ENCODE measurements around the gene ASTN1.

GRCh38 chr1:176884911-176885310 is 279.6 kb downstream of the ASTN1 start:
- no peak for TF ChIP-seq EZH2 (IDR thresholded peaks at IDR 0.05; ENCODE audit: low read depth)
- no peak for TF ChIP-seq CTCF (conservative IDR thresholded peaks at IDR 0.05)
